Activated CD4-positive, alpha-beta T cell treated with anti-CD3 and anti-CD28 coated beads, Interleukin-2, amount 50 U/mL, for 16 hours (primary cell): Measurements from ENCODE around the gene CFAP20DC.
A peak's percentile ranks its signal among the peaks of the same experiment; 100 is the strongest.
"Not testable (repeated sequence)": the region's sequence is repeated elsewhere in the genome, so short reads cannot be mapped to it uniquely, and the experiment has no call there.

Experiments
- DNase-seq: peaks from one replicate; pipeline ENCODE4 v3.0.0-alpha.2; 2020

CFAP20DC gene

DNA sequence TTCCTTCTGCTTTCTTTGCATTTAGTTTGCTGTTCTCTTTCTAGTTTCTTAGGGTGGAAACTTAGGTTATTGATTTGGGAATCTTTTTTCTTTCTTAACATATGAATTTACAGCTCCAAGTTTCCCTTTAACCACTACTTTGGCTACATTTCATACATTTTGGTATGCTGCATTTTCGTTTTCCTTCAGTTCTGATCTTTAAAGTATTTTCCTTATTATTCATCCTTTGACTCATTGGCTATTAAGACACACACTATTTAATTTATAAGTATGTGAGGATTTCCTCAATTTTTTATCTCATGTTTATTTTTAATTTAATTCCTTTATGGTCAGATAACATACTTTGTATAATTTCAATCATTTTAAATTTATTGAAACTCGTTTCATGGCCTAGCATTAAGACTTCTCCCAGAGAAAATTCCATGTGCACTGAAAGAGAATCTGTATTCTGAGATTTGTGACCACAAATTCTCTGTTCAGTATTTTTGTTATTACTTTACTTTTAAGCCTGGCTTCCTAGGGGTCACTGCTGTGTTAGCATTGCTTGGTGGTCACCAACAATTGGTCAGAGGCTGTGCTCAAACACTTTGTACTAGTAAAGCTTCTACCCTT lies 87.7 kb downstream of the CFAP20DC start:
- DNase-seq, result no peak

- no peak for DNase-seq
These were observed 94.5 kb downstream of the CFAP20DC start for GRCh38 chr3:58955308-58955707.

- DNase-seq, result no peak
These were observed 96.5 kb downstream of the CFAP20DC start for GRCh38 chr3:58953288-58953687.

GRCh38 chr3:58952128-58952917 lies 97.5 kb downstream of the CFAP20DC start:
- DNase-seq, result no peak

DNA sequence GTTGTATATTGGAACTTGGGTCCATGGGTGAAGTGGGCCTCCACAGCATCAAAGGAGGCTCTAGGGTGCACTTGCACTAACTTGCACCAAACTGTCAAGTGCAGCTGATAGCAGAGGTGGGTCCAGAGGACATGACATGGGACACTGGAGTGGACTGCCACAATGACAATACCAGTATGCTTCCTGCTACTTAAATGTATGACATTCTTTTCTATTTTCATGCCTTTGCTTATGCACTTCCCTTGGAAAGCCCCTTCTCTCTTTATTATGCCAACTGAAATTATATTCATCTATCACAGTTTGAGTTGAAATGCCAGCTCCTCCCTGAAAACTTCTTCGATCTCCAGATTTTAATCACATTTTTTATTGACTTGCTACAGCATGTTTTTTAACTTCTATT lies 101.8 kb downstream of the CFAP20DC start:
- no peak for DNase-seq

DNA sequence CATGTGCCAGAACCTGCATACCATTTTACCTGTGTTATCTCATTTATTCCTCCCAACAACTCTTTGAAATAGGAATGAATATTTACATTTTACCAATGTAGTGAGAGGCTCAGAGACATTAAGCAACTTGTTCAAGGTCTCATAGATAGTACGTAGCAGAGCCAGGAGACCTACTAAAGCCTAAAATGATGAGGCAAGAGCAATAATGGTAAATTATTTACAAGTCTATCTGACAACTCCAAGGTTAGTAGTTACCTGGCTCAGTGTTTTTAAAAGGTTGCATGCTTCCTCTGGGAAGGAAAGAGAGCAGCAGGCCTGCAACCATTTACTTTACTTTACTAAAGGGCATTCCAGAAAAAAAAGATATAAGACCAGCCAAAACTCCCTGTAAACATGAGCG lies 103.0 kb downstream of the CFAP20DC start:
- DNase-seq, result no peak

- no peak for DNase-seq
These were observed 111.8 kb downstream of the CFAP20DC start for GRCh38 chr3:58938057-58938456.

- DNase-seq, result no peak
These were observed 125.2 kb downstream of the CFAP20DC start for GRCh38 chr3:58924578-58924977.

DNA sequence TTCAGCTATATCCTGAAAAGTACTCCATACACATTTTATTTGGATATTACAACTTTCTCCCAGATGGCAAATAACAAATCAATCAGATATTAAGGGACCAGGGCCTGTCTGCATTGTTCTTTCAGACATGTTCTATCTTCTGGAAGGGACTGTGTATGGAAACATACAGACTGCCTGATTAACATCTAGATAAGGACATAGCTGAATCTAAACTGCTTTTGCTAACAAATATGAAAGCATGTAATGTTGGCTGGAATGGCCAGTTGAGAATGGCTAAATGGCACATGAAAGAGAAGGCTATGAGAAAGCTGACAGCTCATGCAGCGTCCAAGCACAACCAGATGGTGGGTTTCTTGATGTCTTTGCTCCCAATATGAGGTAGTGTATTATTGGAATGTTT lies 149.4 kb downstream of the CFAP20DC start:
- no peak for DNase-seq

GRCh38 chr3:58899953-58900298 lies 149.9 kb downstream of the CFAP20DC start:
- DNase-seq, result no peak

GRCh38 chr3:58899159-58899952 lies 150.5 kb downstream of the CFAP20DC start:
- DNase-seq, result peak; percentile 45

DNA sequence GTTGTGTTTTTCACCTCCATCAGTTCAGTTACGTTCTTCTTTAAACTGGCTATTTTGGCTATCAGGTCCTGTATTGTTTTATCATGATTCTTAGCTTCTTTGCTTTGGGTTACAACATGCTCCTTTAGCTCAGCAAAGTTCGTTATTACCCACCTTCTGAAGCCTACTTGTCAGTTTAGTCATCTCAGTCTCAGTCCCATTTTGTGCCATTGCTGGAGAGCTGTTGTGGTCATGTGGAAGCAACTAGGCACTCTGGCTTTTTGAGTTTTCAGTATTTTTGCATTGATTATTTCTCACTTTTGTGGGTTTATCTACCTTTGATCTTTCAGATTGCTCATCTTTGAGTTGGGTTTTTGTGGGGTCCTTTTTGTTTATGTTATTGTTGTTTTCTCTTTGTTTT lies 151.3 kb downstream of the CFAP20DC start:
- DNase-seq, result peak; percentile 31

DNA sequence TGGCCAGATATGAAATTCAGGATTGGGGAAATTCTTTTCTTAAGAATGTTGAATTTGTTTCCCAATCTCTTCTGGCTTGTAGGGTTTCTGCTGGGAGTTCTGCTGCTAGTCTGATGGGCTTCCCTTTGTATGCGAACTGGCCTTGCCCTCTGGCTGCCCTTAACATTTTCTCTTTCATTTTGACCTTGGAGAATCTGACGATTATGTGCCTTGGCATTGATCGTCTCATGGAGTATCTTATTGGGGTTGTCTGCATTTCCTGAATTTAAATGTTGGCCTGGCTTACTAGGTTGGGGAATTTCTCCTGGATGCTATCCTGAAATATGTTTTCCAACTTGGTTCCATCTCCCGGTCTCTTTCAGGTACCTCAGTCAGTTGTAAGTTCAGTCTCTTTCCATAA lies 152.2 kb downstream of the CFAP20DC start:
- no peak for DNase-seq

DNA sequence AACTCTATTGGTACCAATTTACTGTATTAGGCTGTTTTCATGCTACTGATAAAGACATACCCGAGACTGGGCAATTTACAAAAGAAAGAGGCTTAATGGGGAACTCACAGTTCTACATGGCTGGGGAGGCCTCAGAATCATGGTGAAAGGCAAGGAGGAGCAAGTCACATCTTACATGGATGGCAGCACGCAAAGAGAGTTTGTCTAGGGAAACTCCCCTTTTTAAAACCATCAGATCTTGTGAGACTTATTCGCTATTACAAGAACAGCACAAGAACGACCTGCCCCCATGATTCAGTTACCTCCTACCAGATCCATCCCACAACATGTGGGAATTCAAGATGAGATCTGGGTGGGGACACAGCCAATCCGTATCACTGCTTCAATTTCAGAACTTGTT lies 154.1 kb downstream of the CFAP20DC start:
- DNase-seq, result not testable (repeated sequence)

- DNase-seq, result not testable (repeated sequence)
These were observed 157.3 kb downstream of the CFAP20DC start for GRCh38 chr3:58892526-58892925.

DNA sequence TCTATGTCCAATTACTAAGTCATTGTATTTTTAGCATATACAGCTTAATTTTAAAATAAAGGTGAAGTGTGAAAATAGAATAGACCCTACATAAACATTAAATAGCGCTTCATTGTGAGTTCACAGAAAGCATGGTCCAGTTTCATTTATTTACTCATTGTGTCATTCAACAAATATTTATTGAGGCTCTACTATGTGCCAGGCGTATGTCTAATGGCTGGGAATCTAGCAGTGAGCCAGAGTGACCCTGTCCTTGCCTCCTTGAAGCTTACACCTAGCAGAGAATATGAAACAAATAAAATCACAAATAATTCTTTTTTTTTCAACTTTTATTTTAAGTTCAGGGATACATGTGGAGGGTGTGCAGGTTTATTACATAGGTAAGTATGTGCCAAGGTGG lies 161.7 kb downstream of the CFAP20DC start:
- DNase-seq, result no peak

DNA sequence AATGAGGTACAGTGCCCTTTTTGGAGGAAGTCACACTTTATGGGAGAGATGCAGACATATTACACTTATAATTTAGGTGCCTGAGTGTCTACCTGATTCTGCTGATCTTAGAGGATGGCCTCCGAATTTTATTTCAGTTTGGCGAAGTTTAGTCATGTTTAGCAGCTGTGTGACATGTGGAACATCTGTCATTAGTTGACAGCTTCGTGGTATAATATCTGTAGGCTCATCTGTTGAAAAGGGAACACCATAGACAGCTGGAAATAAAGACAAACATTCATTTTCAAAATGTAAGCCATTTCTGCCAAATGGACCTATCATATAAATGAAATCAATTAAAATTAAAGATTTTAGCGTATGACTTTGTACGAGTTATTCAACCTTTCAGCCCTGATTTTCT lies 165.4 kb downstream of the CFAP20DC start:
- no peak for DNase-seq

- peak; percentile 21 for DNase-seq
These were observed 169.6 kb downstream of the CFAP20DC start for GRCh38 chr3:58880182-58880581.

- DNase-seq, result peak; percentile 77
These were observed 175.0 kb downstream of the CFAP20DC start for GRCh38 chr3:58874795-58875194.

GRCh38 chr3:58874248-58874741 lies 175.5 kb downstream of the CFAP20DC start:
- peak; percentile 52 for DNase-seq

DNA sequence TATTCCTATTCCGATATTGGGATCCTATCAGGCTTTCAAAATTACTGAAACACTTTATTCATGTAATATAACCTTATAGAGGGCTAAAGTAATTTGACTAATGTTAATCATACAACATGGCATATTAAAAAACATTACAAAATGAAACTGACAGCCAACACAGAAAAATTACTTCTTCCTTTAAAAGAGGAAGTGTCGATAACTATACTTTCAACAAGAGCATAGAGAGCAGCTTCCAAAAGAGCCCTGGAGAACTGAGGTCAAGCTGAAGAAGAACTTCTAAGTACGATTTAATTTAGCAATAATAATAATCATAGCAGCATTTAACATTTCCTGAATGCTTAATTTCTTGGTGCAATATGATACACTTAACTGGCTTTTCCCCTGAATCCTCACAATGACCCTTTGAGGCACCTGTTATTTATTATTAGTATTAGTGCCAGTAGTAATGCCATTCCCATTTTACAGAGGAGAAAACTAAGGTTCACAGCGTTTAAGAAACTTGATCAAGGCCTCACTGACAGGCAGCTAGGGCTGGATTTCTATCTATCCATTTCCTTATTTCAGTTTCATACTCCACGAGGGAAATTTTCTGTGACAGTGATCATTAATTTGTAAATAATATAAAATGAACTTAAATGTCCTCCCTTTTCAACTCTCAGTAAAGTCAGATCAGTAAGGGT lies 181.6 kb downstream of the CFAP20DC start:
- DNase-seq, result no peak

DNA sequence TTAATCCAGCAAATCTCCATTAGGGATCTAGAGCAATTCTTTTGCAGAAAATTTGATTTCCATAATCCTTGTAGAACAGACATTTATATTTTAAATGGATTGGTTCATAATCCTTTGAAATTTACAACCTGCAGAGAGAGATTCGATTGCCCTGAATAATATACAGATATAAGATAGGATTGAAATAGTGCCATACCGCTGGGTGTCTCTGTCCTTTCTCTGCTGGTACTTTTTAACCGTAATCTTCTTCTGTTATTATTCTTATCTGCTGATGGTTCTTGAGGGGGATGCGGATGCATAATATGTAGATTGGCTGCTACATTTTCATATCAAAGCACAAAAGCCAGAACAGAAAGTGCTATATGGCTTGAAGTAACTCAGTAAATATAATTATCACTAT lies 182.2 kb downstream of the CFAP20DC start:
- no peak for DNase-seq

DNA sequence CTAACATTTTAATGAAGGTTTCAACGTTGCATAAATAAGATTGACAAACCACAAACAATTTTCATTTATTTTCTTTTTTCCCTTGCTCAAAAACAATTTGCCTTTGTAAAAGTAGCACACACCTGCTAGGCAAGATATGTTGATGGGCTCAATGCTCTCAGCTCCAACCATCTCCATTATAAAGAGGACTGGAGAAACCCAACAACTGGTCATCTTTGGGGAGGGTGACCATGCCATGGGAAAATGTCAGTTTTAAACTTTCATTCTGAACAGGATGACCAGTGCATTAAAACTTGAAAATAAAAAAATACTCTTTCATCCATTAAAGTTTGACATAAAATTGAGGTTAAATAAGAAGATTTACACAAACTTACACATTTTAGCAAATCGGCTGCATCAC lies 183.7 kb downstream of the CFAP20DC start:
- DNase-seq, result no peak
